Parathyroid adenoma (tissue), 2 donors: ENCODE measurements around the gene PLPPR3.
A peak's percentile ranks its signal among the peaks of the same experiment; 100 is the strongest.
"Not testable (repeated sequence)": the region's sequence is repeated elsewhere in the genome, so short reads cannot be mapped to it uniquely, and the experiment has no call there.

Experiments
- H2AFZ ChIP-seq: fragments of 300-600 bp; sonication (generic); one replicate; pipeline ENCODE4 v1.7.0; 2017; ENCODE audit warnings: antibody characterized with exemption, mild to moderate bottlenecking
- H3K27ac ChIP-seq: fragments of 300-600 bp; sonication (generic); one replicate; pipeline ENCODE4 v1.7.0; 2017
- H3K27me3 ChIP-seq: fragments of 300-600 bp; sonication (generic); one replicate; pipeline ENCODE4 v1.7.0; 2017; ENCODE audit warnings: low read length; ENCODE audit not compliant: control insufficient read depth, insufficient read depth
- H3K36me3 ChIP-seq: fragments of 300-600 bp; sonication (generic); one replicate; pipeline ENCODE4 v1.7.0; 2017; ENCODE audit warnings: low read length; ENCODE audit not compliant: control insufficient read depth, insufficient read depth
- H3K4me1 ChIP-seq: fragments of 300-600 bp; sonication (generic); one replicate; pipeline ENCODE4 v1.7.0; 2017; ENCODE audit warnings: control low read depth
- H3K4me2 ChIP-seq: fragments of 300-600 bp; sonication (generic); one replicate; pipeline ENCODE4 v1.7.0; 2017; ENCODE audit warnings: low read length
- H3K4me3 ChIP-seq: fragments of 300-600 bp; sonication (generic); one replicate; pipeline ENCODE4 v1.7.0; 2017; ENCODE audit warnings: low read depth, low read length
- H3K79me2 ChIP-seq: fragments of 300-600 bp; sonication (generic); one replicate; pipeline ENCODE4 v1.7.0; 2017; ENCODE audit warnings: control low read depth
- H3K9ac ChIP-seq: fragments of 300-600 bp; sonication (generic); one replicate; pipeline ENCODE4 v1.7.0; 2017; ENCODE audit warnings: mild to moderate bottlenecking
- H3K9me3 ChIP-seq: fragments of 300-600 bp; sonication (generic); one replicate; pipeline ENCODE4 v1.7.0; 2017; ENCODE audit warnings: low read length; ENCODE audit not compliant: control insufficient read depth
- TF ChIP-seq, protein P1 (sequence below): fragments of 300-600 bp; sonication (generic); IDR thresholded peaks from one replicate; pipeline ENCODE4 v1.7.0; 2017; ENCODE audit warnings: antibody characterized with exemption, mild to moderate bottlenecking
- donor health status: primary hyperparathyroidism.

The PLPPR3 gene

DNA sequence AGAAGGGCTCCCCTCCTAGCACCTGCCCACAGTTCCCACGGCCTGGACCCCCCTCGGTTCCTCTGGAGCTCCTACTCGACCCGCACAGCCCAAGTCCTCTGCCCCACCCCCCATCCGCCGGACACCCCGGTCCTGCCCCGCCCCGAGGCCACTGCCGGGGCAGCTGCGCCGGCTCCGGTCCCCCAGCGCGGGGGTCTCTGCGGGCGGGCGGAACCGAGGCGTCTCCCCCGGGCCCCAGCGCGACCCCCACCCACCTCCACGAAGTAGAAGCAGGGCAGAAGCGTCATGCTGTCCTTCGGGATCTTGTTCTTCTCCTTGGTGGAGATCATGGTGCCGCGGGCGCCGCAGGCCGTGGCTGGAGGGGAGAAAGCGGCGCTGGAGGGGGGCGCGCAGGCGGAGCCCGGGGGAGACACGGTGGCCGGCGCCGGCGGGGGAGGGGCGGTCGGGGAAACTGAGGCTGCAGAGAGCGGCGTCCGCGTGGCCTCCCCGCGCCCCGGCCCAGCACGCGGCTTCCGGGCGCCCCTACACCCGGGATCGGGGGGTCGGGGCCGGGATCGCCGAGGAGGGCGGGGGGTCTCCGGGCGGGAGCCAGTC is 427 bp downstream of the PLPPR3 start:
- H2AFZ ChIP-seq = peak overlapping the region; percentile 63
- no peak overlapping the region for H3K4me3 ChIP-seq
- no peaks in the 10 kb centered on the region for H3K79me2 ChIP-seq
- H3K36me3 ChIP-seq = no peaks in the 10 kb centered on the region
- no peaks in the 10 kb centered on the region for H3K9me3 ChIP-seq
- H3K27me3 ChIP-seq = no peaks in the 10 kb centered on the region
- no peaks in the 10 kb centered on the region for H3K4me1 ChIP-seq
- H3K9ac ChIP-seq = no peak overlapping the region
- TF ChIP-seq, protein P1, sequence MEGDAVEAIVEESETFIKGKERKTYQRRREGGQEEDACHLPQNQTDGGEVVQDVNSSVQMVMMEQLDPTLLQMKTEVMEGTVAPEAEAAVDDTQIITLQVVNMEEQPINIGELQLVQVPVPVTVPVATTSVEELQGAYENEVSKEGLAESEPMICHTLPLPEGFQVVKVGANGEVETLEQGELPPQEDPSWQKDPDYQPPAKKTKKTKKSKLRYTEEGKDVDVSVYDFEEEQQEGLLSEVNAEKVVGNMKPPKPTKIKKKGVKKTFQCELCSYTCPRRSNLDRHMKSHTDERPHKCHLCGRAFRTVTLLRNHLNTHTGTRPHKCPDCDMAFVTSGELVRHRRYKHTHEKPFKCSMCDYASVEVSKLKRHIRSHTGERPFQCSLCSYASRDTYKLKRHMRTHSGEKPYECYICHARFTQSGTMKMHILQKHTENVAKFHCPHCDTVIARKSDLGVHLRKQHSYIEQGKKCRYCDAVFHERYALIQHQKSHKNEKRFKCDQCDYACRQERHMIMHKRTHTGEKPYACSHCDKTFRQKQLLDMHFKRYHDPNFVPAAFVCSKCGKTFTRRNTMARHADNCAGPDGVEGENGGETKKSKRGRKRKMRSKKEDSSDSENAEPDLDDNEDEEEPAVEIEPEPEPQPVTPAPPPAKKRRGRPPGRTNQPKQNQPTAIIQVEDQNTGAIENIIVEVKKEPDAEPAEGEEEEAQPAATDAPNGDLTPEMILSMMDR = no peak
- peak overlapping the region; percentile 59 for H3K4me2 ChIP-seq
- no peak overlapping the region for H3K27ac ChIP-seq

DNA sequence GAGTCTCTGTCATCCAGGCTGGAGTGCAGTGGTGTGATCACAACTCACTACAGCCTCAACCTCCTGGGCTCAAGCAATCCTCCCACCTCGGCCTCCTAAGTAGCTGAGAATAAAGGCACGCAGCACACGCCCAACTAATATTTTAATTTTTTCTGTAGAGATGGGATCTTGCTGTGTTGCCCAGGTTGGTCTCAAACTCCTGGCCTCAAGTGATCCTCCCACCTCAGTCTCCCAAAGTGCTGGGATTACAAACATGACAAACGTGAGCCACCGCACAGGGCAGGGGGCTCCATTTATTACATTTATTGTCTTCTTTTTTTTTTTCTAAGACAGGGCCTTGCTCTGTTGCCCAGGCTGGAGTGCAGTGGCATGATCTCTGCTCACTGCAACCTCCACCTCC is 1.5 kb downstream of the PLPPR3 start:
- not testable (repeated sequence) for H3K4me1 ChIP-seq, H3K27me3 ChIP-seq, H2AFZ ChIP-seq, H3K9ac ChIP-seq, H3K36me3 ChIP-seq, H3K4me2 ChIP-seq, H3K9me3 ChIP-seq, H3K79me2 ChIP-seq, H3K27ac ChIP-seq, H3K4me3 ChIP-seq

DNA sequence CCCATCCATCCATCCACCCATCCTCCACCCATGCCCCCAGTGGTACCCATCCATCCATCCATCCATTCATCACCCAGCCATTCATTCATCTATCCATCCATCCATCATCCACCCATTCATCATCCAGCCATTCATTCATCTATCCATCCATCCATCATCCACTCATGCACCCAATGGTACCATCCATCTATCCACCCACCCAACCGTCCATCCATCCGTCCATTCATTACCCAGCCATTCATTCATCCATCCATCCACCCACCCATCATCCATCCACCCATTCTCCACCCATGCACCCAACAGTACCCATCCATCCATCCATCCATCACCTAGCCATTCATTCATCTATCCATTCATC is 5.3 kb downstream of the PLPPR3 start:
- TF ChIP-seq, protein P1 = no peak
- Histone ChIP-seq H3K27me3 (no peaks in the 10 kb centered on the region), H3K4me3 (no peak overlapping the region), H3K9me3 (no peaks in the 10 kb centered on the region), H3K79me2 (no peaks in the 10 kb centered on the region), H3K4me2 (no peak overlapping the region), H3K27ac (no peak overlapping the region), H3K36me3 (no peaks in the 10 kb centered on the region), H3K4me1 (no peaks in the 10 kb centered on the region), H3K9ac (no peak overlapping the region), H2AFZ (no peak overlapping the region)

DNA sequence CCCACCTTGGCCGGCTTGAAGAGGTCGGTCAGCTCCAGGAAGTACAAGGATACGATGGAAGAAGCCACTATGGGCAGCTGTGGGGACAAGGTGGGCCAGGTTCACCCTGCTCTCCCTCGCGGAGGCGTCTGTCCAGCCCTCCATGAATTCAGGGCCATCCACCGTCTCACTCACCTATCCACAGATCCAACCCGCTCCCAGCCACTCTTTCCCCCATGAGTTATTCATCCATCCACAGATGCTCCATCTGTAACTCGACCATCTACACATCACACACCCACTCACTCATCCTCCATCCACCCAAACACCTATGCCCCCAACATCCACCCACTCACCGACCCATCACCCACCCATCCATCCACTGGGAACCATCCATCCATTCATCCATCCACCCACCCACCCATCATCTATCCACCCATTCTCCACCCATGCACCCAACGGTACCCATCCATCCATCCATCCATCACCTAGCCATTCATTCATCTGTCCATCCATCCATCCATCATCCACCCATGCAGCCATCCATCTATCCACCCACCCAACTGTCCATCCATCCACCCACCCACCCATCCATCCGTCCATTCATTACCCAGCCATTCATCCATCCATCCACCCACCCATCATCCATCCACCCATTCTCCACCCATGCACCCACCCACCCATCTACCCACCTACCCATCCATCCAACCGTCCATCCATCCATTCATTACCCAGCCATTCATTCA is 5.8 kb downstream of the PLPPR3 start:
- TF ChIP-seq, protein P1 = no peak
- Histone ChIP-seq H3K36me3 (no peaks in the 10 kb centered on the region), H3K79me2 (no peaks in the 10 kb centered on the region), H3K4me3 (no peak overlapping the region), H3K4me2 (no peak overlapping the region), H2AFZ (no peak overlapping the region), H3K9me3 (no peaks in the 10 kb centered on the region), H3K4me1 (no peaks in the 10 kb centered on the region), H3K27ac (no peak overlapping the region), H3K9ac (no peak overlapping the region), H3K27me3 (no peaks in the 10 kb centered on the region)

- H3K36me3 ChIP-seq = no peaks in the 10 kb centered on the region
- no peak overlapping the region for H3K4me2 ChIP-seq
- H3K9ac ChIP-seq = no peak overlapping the region
- no peaks in the 10 kb centered on the region for H3K27me3 ChIP-seq
- H3K79me2 ChIP-seq = no peaks in the 10 kb centered on the region
- no peak overlapping the region for H2AFZ ChIP-seq
- TF ChIP-seq, protein P1 = no peak
- no peak overlapping the region for H3K4me3 ChIP-seq
- no peak overlapping the region for H3K27ac ChIP-seq
- no peaks in the 10 kb centered on the region for H3K4me1 ChIP-seq
- H3K9me3 ChIP-seq = no peaks in the 10 kb centered on the region
Measured at GRCh38 chr19:815079-815774, 6.5 kb downstream of the PLPPR3 start.
